Measurements from ENCODE around the gene FARS2.

Gene FARS2

DNA sequence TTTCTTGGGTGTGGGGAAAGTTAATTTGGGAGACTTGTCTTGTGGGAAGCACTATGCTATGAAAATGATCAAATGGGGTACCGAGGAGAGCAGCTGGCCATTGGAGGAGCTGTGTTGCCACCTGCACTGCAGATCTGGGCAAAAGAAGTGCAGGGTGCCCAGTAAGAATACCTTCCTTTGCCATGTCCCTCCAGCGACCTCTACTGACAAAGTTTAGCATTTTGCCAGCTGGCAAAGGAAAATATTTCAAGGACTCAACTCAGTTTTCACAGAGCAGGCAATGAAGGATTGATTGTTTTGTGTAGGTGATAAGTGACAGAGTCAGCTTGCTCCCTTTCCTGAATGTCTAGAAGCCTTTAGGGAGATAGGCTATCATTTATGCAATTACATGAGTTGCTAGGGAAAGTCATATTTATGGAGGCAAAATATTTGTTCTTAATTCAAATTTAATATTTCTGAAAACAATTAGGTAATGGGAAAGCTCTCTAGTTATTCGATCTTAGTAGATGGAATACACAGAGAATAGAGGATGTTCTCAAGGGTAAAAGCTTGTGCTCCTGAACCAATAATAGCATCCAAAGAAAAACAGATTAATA, 118.4 kb downstream of the FARS2 start:
- peak; percentile 61 for DNase-seq (ENCODE audit: low spot score)

DNA sequence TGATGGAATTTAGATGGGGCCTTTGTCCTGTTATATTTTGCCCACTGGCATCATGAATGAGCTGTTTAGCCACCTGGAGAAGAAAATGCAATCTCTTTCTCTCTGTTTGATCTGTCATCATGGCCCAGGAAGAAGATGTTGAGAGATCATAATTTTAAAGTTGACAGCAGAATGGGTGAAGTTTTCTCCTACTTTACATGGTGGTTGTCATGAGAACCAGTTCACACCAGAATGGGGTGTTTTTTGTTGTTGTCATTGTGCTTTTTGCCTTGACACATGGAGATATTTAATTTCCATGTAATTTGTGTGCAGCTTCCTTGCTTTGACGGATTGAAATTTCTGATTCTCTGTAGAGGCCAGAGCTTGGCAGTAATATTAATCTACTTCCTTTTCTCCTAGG, 122.5 kb downstream of the FARS2 start:
- DNase-seq (ENCODE audit: low spot score) = no peak

DNA sequence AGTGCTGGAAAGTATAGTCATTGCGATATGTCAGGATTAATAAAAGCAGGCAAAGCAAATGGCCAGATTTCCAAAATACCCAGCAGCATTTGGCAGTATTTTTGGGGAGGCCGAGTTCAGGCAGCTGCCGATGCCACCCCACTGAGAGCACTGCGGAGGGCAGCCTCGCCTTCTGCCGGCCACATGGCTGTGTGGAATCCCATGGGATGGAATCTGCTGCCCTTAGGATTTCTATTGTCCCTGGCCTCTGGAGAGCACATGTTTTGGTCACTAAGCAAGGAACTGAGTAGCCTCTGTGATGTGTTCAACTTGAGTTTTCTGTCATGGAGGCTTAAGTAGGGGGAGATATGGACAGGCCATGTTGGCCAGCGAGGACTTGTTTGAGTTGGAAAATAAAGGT, 123.0 kb downstream of the FARS2 start:
- DNase-seq (ENCODE audit: low spot score) = no peak

DNA sequence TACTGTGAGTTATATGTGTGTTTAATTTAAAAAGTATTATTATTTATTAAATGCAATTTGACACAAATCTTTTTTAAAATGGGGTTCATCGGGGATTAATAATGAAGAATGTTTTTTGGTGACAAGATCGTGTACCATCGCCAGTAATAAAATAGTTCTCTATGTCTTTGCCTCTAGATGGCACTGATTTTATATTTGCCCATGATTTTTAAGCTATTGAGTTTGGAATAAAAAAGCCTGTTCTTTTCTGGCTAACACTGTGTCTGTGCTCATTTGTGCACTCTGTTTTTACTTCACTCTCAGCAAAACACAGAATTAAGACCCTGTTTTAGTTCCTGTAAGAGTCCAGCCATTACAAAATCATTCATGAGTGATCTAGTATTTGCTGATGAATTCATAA, 127.0 kb downstream of the FARS2 start:
- DNase-seq (ENCODE audit: low spot score) = no peak

GRCh38 chr6:5389086-5389745, 127.9 kb downstream of the FARS2 start:
- DNase-seq (ENCODE audit: low spot score) = no peak

GRCh38 chr6:5390177-5390576, 128.9 kb downstream of the FARS2 start:
- no peak for DNase-seq (ENCODE audit: low spot score)

DNA sequence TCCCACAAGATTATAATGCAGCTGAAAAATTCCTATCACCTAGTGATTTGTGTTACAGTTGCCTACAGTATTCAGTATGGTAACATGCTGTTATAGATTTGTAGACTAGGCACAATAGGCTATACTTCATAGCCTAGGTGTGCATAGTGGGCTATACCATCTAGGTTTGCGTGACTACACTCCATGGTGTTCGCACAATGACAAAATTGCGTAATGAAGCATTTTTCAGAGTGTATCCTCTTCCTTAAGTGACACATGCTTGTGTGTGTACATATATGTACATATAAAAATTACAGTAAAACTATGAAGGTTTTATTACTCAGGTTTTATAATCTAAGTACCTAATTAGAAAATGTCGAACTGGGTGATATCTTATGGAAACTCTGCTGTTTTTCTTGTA, 133.0 kb downstream of the FARS2 start:
- no peak for DNase-seq (ENCODE audit: low spot score)

GRCh38 chr6:5395719-5396118, 134.4 kb downstream of the FARS2 start:
- DNase-seq (ENCODE audit: low spot score) = no peak

GRCh38 chr6:5398530-5398929, 137.2 kb downstream of the FARS2 start:
- DNase-seq (ENCODE audit: low spot score) = no peak

- DNase-seq (ENCODE audit: low spot score) = no peak
Measured at GRCh38 chr6:5399391-5399790, 138.1 kb downstream of the FARS2 start.

GRCh38 chr6:5401845-5402738, 140.8 kb downstream of the FARS2 start:
- DNase-seq (ENCODE audit: low spot score) = no peak

DNA sequence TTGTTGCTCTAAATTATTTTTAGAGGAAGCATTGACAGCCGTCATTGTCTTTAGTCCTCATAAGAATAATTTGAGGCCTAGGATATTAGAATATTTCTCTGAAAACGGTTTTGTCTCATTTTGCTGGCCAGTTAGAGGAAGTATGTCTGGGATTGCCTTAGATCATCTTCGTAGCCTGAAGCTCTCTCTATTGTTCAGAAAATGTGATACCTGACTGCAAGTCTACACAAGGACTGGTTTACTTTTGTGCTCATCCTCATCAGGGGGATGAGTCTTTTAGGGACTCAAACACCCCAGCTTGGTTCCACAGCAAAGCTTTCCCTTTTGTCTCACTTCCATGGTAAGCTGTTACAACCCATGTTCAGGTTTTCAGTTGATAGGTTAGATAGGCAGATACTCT, 141.8 kb downstream of the FARS2 start:
- DNase-seq (ENCODE audit: low spot score) = no peak

DNA sequence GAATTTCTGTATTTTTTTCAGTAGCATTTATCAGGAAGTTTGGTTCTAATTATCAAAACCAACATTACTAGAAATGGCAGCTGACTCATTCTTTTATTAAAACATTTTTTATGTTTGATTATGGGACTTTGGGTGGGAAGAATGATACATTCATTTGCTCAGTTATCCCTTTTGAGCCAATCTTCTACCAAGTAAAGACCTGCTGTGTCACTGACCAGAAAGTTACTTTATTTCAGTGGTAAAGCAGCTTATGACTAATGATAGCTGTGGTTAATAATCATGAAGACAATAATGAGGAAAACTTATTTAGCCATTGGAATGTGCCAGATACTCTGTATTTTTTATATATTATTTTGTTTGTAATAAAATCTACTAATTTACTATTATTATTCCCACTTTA, 142.3 kb downstream of the FARS2 start:
- no peak for DNase-seq (ENCODE audit: low spot score)

DNA sequence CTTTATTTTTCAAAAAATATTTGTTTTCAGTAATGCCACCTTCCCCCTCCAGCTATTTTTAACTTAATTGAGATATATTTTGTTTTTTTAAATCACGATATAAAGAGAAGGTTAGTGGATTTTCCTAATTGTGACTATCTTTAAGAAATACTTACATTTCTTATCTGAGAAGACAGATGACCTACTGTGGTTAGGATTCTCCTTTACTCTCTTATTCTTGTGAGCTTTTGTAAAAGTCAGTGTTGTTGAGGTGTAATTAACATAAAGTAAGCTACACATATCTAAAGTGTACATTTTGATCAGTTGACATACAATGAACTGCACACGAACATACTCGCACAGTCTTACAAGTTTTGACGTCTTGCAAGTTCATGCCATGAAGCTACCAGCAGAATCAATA, 144.7 kb downstream of the FARS2 start:
- DNase-seq (ENCODE audit: low spot score) = no peak

DNA sequence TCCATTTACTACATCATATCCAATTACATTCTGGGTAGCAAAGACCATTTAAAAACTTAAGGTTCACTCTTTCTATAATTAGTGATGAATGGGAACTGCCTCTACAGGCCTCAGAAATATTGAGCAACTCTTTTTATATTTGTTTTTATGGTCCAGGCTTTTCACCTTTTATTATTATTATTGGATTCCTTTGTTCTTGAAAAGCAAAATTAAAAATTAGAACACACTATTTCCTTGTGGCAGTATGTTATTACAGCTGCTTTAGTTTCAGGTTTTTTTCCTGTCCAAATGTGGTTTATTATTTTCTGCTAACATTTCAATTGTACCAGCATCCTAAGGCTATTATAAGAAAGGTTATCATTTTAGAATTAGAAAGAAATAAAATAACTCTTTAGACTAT, 150.1 kb downstream of the FARS2 start:
- no peak for DNase-seq (ENCODE audit: low spot score)

DNA sequence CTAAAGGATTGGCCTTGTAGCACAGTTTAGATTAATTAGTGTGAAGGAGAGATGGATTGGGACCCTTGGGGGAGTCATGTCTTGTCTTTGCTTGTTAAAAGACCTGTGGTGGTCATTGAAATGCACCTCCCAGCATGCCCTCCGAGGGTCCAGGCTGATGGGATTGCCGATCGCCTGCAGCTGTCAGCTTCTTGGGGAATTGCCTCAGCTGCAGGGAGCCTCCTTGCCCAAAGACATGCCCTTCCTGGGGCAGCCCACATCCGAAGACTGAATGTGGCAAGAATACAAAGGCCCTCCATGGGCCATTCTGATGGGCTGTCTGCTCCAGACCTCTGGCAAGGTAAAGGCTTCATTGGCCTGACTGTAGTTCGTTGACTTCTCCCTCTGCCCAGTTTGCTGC, 150.7 kb downstream of the FARS2 start:
- DNase-seq (ENCODE audit: low spot score) = no peak

DNA sequence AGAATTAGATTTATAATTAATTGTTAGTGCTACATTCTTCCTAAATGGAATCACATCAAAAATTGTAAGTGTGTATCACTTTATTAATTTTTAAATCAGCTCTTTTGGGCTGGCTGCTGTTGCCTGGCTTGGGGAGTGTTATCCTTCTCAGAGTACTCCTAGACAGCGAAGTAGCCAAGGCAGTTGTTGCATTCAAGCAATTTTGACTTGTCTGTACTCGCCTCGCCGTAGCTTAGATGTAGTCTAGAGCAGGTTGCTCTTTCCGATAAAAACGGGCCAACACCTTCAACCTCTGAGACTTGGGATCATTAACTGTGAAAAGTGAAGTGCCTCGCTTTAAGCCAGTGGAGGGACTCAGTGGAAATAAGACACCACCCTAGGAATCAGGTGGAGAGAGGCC, 151.3 kb downstream of the FARS2 start:
- DNase-seq (ENCODE audit: low spot score) = no peak

GRCh38 chr6:5416250-5416649, 154.9 kb downstream of the FARS2 start:
- no peak for DNase-seq (ENCODE audit: low spot score)

DNA sequence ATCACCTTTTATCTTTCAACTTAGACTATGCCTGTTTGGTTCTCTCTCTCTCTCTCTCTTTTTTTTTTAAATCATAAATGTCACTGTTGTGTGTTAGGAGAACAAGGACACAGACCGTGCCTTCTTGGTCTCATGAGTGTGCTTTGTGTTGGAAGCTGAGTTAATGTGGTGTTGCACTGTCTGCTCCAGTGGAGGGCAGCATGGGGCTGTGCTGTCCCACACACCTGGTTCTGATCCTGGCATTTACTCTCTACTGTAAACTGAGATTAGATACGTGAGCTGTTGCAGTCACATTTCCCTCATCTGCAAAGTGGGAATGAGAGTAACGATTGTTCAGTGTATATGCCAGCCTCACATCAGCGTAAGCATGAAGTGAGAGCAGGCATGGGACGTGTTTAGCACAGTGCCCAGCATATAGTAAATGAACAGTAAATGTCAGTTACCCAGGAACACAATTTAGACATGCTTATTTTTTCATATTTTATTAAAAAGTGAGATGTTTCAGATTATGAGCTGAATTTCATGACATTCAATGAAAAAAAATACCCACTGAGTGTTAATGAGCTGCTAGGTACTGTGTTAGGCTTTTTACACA, 161.1 kb downstream of the FARS2 start:
- DNase-seq (ENCODE audit: low spot score) = peak; percentile 43

DNA sequence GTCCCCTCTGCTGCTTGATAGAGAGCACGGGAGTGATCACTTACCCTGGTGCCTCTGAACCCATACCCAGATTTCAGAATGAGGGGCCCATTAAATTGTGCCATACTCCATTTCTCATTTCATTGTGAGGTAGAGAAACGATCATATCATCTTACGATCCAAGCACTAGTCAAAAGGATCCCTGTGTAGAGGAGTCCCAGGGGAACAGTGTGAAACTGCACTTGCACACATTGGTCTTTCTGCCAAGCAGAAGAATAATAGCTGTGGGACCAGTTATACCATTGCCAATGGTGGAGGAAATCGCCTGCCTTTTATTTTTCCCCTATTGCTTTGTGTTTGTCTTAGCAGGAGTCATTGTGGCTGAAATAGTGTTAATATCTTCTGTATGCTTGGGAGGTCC, 161.9 kb downstream of the FARS2 start:
- DNase-seq (ENCODE audit: low spot score) = no peak

GRCh38 chr6:5424726-5425125, 163.4 kb downstream of the FARS2 start:
- DNase-seq (ENCODE audit: low spot score) = no peak

GRCh38 chr6:5425267-5425666, 164.0 kb downstream of the FARS2 start:
- no peak for DNase-seq (ENCODE audit: low spot score)

DNA sequence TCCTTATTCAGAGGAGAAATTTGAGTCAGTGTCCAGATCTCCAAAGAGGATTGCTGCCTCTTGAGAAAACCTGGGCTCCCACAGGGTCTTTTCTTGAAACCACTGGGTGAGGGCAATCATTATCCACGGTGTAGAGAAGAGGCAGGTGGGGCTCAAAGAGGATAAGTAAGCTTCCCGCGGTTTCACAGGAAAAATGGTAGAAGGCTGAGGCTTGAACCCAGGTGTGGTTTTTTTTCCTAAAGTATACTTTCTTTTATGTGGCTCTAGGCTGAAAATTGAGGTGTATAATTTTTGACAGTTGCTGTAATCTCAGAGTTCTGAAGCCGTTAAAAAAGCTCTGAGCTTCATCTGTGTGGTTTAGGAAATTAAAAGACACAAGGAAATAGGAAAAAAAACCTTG, 164.5 kb downstream of the FARS2 start:
- no peak for DNase-seq (ENCODE audit: low spot score)

All from AG08396 (cell line).